NCI-H146 treated with DMSO at 0.1 percent for 48 hours (cell line): ENCODE results near the gene WDR45.

Experiments
- DNase-seq: peaks from one replicate; lab custom pipeline; 2025; ENCODE audit not compliant: unreplicated experiment; lab: John Stamatoyannopoulos, UW

The WDR45 gene

GRCh38 chrX:49075347-49075746, 4.3 kb downstream of the WDR45 start:
- DNase-seq: no peak

DNA sequence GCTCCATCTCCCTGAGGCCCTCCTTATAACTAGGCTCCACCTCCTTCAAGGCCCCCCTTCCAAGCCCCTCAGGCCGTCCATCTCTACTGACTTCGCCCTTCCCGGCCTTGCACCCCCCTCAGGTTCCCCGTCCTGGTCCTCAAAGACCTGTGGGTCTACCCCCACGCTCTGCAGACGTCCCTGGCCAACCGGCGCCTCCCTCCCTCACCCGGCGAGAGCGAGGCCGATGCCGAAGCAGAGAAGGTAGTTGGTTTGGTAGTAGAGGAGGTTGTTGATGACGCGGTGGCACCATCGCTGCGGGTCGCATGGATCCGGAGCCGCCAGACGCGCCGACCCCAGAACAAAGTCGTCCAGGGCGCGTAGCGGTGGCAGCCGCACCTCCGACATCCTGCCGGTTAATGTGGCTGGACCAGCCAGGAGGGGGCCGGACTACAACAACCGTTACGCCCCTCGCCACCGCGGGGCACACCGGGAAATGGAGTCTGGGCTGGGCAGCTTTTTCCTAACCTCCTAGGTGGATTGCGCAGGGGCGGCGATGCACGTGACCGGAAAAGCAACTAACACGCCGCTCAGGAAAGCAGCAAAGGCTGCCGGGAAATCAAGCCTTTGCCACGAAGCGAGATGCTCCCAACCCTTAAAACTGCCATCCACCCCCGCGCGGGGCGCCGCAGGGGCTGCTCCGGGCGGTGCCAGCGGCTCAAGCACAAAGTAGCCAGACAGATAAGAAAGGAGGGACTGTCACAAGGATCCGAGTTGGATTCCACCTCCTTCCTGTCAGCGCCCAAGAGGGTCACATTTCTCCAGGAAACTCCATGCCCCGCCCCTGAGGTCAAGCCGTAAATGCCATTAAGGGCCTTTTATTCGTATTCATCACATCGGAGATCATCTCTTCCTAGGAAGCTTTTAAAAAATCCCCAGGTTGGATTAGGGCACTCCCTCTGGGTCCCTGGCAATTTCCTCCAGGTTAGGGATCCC, 5.8 kb downstream of the WDR45 start, which contains the start of gene PRAF2:
Gene PRAF2, minus strand, starts transcription at position 402 of the 975 bp plus-strand sequence. Its CDS starts 15 bp downstream, at position 387.
- DNase-seq: peak; percentile 77

DNA sequence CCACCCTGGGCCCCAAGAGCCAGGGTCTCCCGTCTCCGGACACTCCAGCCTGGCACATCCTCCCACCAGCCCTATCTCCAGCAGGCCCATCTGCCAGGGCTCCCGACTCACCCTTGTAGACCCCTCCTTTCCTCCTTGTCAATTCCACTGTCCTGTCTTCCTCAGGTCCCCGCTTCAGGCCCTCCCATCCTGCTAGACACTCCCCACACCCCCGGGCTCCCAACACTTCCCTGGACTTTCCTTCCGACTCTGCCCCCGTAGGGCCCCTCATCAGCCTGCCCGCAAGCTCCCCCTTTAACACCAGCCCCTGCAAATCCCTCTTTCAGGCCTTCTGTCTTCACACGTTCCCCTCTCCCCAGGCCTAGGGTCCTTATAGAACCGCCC, 7.0 kb downstream of the WDR45 start:
- no peak for DNase-seq

- DNase-seq: no peak
Measured at GRCh38 chrX:49071877-49072711, 7.6 kb downstream of the WDR45 start.

DNA sequence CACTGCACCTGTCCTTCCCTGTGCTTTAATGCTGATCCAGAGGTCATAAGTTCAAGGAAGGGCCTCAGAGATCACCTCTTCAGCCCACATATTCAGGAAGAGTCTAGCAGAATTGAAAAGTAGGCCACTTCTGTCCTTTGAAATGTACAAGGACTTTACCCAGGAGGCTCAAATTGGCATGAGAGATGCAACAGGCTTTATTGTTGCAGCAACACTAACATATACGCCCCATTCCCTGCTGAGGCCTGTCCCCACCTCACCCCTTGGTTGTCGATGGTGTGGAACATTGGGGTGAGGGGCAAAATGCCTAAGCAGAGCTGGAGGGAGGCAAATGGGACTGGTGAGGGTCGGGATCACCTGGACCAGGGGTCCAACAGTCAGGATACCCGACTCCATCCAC, 8.7 kb downstream of the WDR45 start:
- DNase-seq: no peak

GRCh38 chrX:49069038-49069437, 10.6 kb downstream of the WDR45 start:
- DNase-seq: no peak

DNA sequence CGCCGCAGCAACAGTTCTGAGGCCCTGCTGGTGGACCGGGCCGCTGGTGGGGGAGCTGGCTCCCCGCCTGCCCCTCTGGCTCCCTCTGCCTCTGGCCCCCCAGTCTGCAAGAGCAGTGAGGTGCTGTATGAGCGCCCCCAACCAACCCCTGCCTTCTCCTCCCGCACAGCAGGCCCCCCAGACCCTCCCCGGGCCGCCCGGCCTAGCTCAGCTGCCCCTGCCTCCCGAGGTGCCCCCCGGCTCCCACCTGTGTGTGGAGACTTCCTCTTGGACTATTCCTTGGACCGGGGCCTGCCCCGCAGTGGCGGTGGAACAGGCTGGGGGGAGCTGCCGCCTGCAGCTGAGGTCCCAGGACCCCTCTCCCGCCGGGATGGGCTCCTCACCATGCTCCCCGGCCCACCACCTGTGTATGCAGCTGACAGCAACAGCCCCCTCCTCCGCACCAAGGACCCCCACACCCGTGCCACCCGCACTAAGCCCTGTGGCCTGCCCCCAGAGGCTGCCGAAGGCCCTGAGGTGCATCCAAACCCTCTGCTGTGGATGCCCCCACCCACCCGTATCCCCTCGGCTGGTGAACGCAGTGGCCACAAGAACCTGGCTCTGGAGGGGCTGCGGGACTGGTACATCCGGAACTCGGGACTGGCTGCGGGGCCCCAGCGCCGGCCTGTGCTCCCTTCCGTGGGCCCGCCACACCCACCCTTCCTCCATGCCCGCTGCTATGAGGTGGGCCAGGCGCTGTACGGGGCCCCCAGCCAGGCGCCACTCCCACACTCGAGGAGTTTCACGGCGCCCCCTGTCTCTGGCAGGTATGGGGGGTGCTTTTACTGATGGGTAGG, 12.2 kb downstream of the WDR45 start:
- no peak for DNase-seq

GRCh38 chrX:49066690-49067089, 13.0 kb downstream of the WDR45 start:
- DNase-seq: no peak

DNA sequence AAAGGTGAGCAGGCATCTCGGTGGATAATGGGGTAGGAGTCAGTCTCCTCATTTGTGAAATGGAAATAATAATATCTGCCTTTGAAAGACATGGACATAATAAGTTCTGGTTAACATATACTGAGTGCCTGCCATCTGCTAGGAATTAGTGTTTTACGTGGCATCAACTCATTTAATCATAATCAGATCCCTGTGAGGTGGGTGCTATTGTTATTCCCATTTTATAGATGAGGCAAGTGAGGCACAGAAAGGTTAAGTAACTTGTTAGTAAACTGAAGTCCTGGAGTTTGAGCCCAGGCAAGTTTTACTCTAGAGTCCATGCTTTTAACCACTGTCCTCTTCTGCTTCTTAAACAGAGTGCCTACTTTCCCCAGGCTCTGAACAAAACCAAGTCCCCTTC, 13.4 kb downstream of the WDR45 start:
- no peak for DNase-seq

- DNase-seq: no peak
Measured at GRCh38 chrX:49064735-49065134, 15.0 kb downstream of the WDR45 start.

DNA sequence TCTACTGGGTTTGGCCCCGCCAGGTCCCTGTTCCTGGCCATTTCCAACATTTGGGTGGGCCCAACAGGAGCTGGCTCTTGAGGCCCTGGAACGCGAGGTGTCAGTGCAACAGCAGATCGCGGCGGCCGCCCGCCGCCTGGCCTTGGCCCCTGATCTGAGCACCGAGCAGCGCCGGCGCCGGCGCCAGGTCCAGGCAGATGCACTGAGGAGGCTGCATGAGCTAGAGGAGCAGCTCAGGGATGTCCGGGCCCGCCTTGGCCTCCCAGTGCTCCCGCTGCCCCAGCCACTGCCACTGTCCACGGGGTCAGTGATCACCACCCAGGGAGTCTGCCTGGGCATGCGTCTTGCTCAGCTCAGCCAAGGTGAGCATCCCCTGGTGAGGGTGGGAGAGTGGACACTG, 15.4 kb downstream of the WDR45 start:
- no peak for DNase-seq

GRCh38 chrX:49063715-49064114, 16.0 kb downstream of the WDR45 start:
- no peak for DNase-seq

DNA sequence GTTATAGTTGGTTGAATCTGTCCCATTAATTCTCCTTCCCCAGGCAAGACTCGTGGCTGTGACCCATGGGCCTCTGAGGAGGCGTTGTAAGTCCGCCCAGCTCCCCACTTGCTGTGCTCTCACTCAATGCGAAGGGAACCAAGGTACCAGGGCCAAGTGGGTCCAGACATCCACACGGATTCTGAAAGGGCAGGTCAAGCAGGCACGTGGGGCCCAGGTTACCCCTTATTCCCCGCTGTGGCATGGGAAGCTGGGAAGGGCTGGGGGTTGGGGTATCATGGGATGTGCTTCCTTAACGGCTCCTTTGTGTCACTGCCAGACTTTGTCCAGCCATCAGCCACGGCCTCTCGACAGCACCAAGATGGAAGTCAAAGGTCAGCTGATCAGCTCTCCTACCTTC, 17.8 kb downstream of the WDR45 start:
- no peak for DNase-seq

DNA sequence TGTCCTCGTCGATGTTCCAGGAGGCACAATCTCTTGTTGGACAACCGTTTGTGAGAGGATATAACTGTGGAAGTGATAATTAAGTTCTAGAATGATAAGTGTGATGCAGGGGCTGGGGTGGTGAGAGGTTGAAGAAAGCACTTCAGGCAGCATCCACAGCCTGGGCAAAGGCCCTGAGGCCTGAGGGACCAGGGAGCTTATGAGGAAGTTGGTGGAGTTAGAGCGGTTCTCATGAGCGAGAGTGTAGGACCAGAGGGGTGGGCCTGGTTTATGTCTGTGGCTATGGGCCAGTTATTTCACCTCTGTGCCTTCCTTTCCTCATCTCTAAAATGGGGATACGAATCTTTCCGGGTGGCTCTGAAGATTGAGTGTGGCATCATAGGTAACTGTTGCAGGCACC, 18.2 kb downstream of the WDR45 start:
- DNase-seq: no peak

GRCh38 chrX:49060914-49061313, 18.8 kb downstream of the WDR45 start:
- peak; percentile 25 for DNase-seq

- DNase-seq: no peak
Measured at GRCh38 chrX:49059681-49060085, 20.0 kb downstream of the WDR45 start.

GRCh38 chrX:49059201-49059600, 20.5 kb downstream of the WDR45 start:
- DNase-seq: no peak

GRCh38 chrX:49058794-49059193, 20.9 kb downstream of the WDR45 start, which contains the start of gene CCDC120:
TSS of gene CCDC120 (plus strand) at chrX:49058999. CDS start at chrX:49062042, 3,043 bp downstream.
- no peak for DNase-seq

DNA sequence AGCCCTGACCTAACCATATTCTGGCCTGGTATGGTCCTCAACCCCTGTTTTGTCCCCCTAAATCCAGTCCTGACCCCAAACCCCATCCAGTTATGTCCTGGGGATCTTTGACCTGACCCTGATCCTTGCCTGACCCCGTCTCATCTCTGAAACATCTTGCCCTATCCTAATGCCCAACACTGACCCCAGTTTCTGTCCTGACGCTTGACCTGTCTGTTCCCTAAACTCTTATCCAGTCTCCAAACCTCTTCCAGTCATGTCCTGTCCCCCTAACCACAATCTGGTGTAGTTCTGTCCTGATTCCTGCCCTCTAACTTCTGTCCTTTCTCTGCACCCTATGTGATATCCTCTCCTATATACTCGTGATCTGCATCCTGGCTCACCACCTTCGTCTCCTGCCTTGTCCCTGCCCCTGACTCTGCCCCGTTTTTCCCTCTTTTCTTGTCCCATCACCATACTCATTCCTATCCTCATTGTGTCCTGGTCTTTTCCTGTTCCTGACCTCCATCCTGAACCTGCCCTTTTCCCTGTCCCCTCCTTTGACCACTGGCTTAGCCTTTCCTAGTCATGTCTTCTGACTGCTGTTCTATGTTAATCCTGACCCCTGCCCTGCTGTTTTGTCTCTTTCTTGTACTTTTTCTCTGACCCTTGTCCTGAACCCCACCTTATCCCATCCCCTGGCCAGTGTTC, 25.5 kb downstream of the WDR45 start:
- no peak for DNase-seq
